ENCODE data around the gene KCNB1.

The KCNB1 gene

GRCh38 chr20:49389854-49390253, 92.6 kb downstream of the KCNB1 start:
- TF ChIP-seq, protein P1, sequence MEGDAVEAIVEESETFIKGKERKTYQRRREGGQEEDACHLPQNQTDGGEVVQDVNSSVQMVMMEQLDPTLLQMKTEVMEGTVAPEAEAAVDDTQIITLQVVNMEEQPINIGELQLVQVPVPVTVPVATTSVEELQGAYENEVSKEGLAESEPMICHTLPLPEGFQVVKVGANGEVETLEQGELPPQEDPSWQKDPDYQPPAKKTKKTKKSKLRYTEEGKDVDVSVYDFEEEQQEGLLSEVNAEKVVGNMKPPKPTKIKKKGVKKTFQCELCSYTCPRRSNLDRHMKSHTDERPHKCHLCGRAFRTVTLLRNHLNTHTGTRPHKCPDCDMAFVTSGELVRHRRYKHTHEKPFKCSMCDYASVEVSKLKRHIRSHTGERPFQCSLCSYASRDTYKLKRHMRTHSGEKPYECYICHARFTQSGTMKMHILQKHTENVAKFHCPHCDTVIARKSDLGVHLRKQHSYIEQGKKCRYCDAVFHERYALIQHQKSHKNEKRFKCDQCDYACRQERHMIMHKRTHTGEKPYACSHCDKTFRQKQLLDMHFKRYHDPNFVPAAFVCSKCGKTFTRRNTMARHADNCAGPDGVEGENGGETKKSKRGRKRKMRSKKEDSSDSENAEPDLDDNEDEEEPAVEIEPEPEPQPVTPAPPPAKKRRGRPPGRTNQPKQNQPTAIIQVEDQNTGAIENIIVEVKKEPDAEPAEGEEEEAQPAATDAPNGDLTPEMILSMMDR (conservative IDR thresholded peaks at IDR 0.05) = no peak
- no peak overlapping the region for H3K27ac ChIP-seq

GRCh38 chr20:49388744-49389143, 93.7 kb downstream of the KCNB1 start:
- TF ChIP-seq, protein P1 (conservative IDR thresholded peaks at IDR 0.05) = no peak
- H3K27ac ChIP-seq = no peak overlapping the region

DNA sequence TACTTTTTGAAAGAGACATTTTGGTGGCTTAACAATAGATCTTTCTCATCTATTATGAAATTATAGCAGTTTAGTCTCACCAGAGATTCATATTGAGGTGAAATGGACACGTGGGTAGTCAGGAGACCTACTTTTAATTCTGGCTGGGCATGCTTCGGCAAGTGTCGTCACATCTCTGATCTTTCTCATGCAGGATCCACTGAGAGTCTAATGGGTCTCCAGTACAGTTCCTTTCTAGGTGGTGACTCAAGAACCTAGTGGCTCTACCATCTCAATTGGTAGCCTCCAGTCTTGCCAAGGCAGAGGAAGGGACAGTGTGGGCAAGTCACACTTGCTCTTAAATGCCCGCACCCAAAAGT, 94.9 kb downstream of the KCNB1 start:
- TF ChIP-seq, protein P1 (conservative IDR thresholded peaks at IDR 0.05) = no peak
- H3K27ac ChIP-seq = no peak overlapping the region

DNA sequence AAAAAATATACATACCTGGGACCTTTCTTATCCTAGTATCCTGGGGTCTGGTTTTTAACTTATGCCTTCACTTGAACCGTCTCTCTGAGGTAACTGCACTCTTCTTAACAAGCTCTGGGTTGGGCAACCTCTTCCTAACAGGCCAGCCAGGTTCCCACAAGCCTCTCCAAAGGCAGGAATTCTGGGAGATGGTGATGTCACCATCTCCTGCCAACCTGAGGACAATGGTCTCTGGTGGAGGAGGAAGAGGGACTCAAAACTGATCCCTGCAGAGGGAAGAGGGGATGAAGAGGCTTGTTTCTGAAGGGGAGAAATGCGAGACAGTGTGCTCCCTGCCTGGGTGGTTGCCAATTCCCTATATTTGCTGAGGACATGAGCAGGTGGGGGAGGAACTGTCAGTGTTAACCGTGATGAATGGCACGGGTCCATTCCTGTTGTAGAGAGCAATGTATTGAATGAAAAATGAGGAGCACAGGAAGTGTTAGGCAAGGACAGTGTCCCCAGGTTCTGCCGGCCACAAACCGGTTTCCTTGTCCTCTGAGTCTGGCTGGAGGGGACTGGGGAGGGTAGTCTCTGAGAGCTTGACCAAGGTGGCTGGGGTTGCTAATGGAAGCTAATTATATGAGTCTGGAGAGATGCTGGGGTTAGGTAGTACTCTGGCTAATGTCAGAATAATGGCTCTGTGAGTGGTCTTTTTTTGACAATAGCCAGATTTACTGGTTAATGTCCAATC, 95.5 kb downstream of the KCNB1 start:
- TF ChIP-seq, protein P1 (conservative IDR thresholded peaks at IDR 0.05) = no peak
- H3K27ac ChIP-seq = no peak overlapping the region

DNA sequence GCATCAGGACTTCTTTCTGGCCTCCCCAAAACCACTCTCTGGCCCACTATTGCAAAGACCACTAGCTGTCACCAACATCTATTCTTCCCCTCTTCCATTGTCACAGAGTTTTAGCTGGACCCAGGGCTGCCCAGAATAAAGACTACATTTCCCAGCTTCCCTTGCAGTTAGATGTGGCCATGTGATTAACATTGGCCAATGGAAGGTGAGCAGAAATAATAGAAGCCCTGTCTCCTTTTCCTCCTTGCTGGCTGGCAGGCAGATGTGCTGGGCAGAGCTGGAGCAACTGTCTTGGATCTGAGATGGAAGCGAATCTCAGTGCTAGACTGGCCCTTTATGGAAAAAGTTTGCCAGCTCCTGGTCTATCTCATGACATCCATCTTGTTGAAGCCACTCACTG, 97.0 kb downstream of the KCNB1 start:
- TF ChIP-seq, protein P1 (conservative IDR thresholded peaks at IDR 0.05) = no peak

GRCh38 chr20:49384437-49385434, 97.7 kb downstream of the KCNB1 start:
- H3K27ac ChIP-seq = no peak overlapping the region
- TF ChIP-seq, protein P1 (conservative IDR thresholded peaks at IDR 0.05) = peak; percentile 68

More for the DNA sequence above, 97.0 kb downstream of the KCNB1 start:
- no peak overlapping the region for H3K27ac ChIP-seq
